ENCODE data around the gene BRF1.

Gene BRF1

GRCh38 chr14:105324871-105325270 lies 24.1 kb upstream of the BRF1 start:
- no peak for TF ChIP-seq CTCF (IDR thresholded peaks at IDR 0.05)

- no peak for TF ChIP-seq CTCF (IDR thresholded peaks at IDR 0.05)
Observed at GRCh38 chr14:105324080-105324778, 23.4 kb upstream of the BRF1 start.

GRCh38 chr14:105323663-105324062 lies 22.9 kb upstream of the BRF1 start:
- no peak for TF ChIP-seq CTCF (IDR thresholded peaks at IDR 0.05)

- TF ChIP-seq CTCF (IDR thresholded peaks at IDR 0.05): no peak
Observed at GRCh38 chr14:105322791-105323556, 22.2 kb upstream of the BRF1 start.

- no peak for TF ChIP-seq CTCF (IDR thresholded peaks at IDR 0.05)
Observed at GRCh38 chr14:105317546-105317945, 16.7 kb upstream of the BRF1 start.

- TF ChIP-seq CTCF (IDR thresholded peaks at IDR 0.05): no peak
Observed at GRCh38 chr14:105316968-105317510, 16.2 kb upstream of the BRF1 start.

- no peak for TF ChIP-seq CTCF (IDR thresholded peaks at IDR 0.05)
Observed at GRCh38 chr14:105316577-105316941, 15.8 kb upstream of the BRF1 start.
